Measurements from ENCODE around the gene TRMT44.

Gene TRMT44

GRCh38 chr4:8516996-8517550, 76.5 kb downstream of the TRMT44 start:
- no peak for DNase-seq

DNA sequence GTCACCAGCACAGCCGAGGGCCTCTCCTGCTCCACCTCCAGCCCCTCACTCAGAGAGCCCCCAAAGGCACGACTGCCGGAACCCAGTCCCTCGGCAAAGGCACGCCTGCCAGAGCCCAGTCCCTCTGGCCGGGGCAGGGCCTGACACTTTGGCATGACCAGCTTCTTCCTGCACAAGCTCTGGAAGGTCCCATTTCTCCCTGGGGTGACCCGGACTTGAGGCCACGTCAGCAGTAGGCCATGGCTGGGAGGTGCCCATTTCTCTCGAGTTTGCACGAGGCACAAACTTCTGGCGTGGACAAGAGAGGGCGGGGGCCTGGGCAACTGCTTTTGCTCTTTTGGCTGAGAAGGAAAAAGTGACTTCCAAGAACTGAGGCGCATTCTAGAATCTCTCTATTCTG, 77.4 kb downstream of the TRMT44 start:
- DNase-seq = no peak

DNA sequence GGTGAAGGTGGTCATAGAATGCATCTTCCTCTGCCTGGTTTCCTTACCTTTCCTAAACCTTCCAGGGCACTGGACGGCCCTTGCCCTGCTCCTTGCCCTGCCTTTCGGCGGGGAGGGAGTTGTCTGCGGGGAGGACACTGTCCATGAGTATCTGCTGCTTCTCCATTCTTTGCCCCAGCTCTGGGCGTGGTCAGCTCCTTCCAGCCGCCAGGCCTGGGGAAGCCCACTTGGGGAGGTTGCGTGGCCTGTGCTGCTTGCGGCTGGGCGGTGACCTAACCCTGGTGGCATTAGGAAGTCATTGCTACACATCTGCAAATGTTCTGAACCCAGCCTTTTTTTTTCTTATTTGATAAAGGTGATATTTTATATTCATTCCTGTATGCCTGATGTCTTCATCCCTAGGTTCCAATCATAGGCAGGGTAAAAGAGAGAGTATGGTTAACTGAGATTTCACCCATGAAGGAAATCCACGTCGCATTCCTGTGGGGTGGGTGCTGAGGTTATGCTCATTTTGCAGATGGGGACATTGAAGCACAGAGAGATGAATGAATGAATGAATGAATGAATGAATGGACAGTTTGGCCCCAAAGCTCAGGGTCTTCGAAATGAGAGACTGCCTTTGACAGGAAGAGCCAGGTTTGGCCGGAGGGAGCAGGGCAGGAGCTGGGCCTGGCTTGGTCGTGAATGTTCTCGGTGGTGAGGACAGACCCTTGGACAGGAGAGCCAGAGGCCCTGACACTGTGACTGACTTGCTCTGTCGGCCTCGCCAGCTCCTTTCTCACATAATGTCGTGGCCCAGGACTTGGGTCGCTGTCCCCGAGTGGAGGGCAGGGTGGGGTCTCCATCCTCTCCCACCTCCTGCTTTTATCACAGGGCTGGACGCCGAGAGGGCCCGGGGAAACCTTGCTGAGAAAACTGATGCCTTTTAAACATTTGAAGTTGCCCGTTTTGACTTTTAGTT, 81.9 kb downstream of the TRMT44 start:
- DNase-seq = no peak

GRCh38 chr4:8523175-8523574, 82.6 kb downstream of the TRMT44 start:
- no peak for DNase-seq

GRCh38 chr4:8523766-8524165, 83.2 kb downstream of the TRMT44 start:
- DNase-seq = no peak

DNA sequence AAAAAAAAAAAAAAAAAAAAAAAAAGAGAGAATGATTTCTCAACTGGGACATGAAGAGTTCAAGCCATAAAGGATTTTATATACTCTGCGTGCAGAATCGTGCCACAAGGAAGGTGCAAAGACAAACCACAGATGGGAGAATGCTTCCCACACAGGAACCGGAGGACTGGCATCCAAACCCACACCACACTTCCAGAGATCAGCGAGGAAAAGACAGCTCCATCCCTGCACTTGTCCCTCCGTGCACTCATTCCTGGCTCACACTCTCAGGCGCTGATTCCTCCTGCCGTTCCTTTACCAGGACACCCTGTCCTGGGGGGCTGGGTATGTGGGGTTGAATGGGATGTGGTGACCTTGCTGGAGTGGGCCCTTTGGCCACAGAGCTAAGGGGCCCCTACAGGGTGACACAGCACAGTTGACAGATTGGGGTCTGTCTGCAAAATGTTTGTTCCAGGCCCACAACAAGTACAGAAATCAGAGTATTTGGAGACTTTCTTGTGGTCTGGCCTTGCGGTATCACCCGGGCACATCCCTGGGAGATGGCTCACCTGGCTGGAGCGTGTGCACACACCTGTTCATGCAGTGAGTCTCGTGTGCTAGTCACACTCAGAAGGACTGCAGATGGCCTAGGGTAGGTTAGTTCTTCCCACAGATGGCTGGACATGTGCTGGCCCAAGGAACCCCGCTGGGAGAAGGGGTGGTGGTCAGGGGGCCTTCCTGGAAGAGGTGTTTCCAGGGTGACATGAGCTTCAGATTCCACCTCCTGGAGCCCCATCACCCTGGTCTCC, 84.2 kb downstream of the TRMT44 start:
- DNase-seq = no peak

DNA sequence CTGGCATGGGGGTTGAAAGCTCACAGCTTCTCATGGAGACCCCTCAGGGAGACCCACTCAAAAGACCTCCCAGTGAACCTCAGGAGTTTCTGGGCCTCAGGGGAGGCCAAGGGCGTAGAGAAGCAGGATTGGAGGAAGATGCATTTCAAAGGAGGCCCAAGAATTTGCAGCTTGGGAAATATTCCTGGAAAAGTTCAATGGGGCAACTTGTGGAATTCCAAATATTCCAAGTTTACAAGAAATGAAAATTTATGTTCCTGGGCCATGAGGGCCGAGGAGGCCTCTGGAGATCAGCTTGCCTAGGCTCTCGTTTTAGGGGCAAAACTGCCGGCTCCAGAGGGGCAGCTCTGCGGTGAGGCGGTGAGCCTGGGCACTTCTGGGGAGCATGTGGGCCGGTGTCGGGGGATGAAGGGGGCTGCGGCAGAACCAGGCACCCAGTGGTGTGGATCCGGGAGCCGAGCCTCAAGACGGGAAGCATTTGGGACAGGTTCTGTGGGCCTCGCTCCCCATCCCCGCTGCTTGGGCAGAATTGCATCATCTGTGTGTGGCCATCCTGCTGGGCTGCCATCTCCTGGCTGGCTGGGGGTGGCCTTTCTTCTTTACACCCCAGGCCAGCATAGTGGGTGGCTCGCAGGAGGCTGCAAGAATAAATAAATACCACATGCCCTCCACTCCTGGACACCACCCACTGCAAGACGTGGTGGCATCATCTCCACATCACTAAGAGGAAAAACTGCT, 85.0 kb downstream of the TRMT44 start:
- no peak for DNase-seq

Data from CD4-positive, alpha-beta T cell treated with Interleukin-12 subunit alpha and Interleukin-12 subunit beta, for 1 hour (primary cell).